Measurements from ENCODE around the gene HELB. TPM values are rescaled to one million over a fixed set of nuclear protein-coding genes. Genes with fewer than 3 reads are reported as not detected.

The HELB gene
- total RNA-seq, 1 experiment from 2014 or later: 10.7 TPM

DNA sequence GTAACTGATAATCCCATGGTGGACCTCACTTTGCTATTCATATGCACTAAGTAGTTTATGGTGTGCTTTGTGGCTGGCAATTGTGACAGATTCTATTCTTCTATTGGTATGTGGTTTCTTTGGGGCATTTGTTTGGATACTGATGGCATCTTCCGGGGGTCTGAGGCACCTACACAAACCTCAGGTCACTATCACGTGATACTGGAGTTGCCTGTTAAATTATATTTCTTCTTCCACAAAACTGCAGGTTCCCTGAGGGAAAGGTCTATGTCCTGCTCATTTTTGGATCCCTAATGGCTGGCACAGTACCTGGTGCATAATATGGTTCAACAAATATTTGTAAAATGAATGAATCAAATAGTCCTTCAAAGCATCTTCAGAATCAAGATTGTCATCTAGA lies 49.5 kb upstream of the HELB start:
- no peak overlapping the region for H2AK5ac ChIP-seq (ENCODE audit: insufficient read length, low read length)
- no peak overlapping the region for H3K4me3 Mint-ChIP-seq
- H4K91ac ChIP-seq (ENCODE audit: insufficient read length, low read depth, low read length): no peak overlapping the region
- no peak overlapping the region for H4K5ac ChIP-seq (ENCODE audit: insufficient read length, low read depth, low read length)
- H3K79me2 ChIP-seq (ENCODE audit: insufficient read depth, low read length): no peaks in the 10 kb centered on the region
- no peaks in the 10 kb centered on the region for H4K20me1 ChIP-seq (ENCODE audit: control insufficient read depth, insufficient read depth, insufficient read length)
- H3K23me2 ChIP-seq (ENCODE audit: insufficient read length, low read depth, low read length, poor library complexity, severe bottlenecking): no peaks in the 10 kb centered on the region
- no peaks in the 10 kb centered on the region for H3K27me3 ChIP-seq (ENCODE audit: insufficient read depth, low read length)
- no peaks in the 10 kb centered on the region for H3K9me3 ChIP-seq (ENCODE audit: control insufficient read depth, low read depth, low read length)
- no peak overlapping the region for H3K27ac ChIP-seq (ENCODE audit: insufficient read length, low read depth, low read length)
- H2BK12ac ChIP-seq (ENCODE audit: insufficient read length, low read depth, low read length): no peak overlapping the region
- H2AFZ ChIP-seq (ENCODE audit: low read length): no peak overlapping the region
- no peak overlapping the region for H3K23ac ChIP-seq (ENCODE audit: insufficient read length, low read depth, low read length)
- H3K18ac ChIP-seq (ENCODE audit: insufficient read length, low read depth, low read length): no peak overlapping the region
- no peak overlapping the region for H3T11ph ChIP-seq (ENCODE audit: low read length)
- H3K36me3 Mint-ChIP-seq (ENCODE audit: insufficient read depth in 1 of 3, low read depth in 3 of 3): no peaks in the 10 kb centered on the region
- DNase-seq: no peak
- H3K9me3 Mint-ChIP-seq: no peaks in the 10 kb centered on the region
- H3K79me1 ChIP-seq (ENCODE audit: insufficient read depth, low read depth, low read length, poor library complexity, severe bottlenecking): no peaks in the 10 kb centered on the region
- no peak overlapping the region for H3K4ac ChIP-seq (ENCODE audit: low read depth, low read length)
- no peak overlapping the region for H3K4me2 ChIP-seq (ENCODE audit: insufficient read depth, insufficient read length, low read length)
- no peak overlapping the region for H3K27ac Mint-ChIP-seq
- H3K4me1 Mint-ChIP-seq: peaks cover 7 to 8% of the 10 kb centered on the region in 2 experiments
- no peaks in the 10 kb centered on the region for H3K27me3 Mint-ChIP-seq (ENCODE audit: low read depth)
- no peak overlapping the region for H2BK5ac ChIP-seq (ENCODE audit: insufficient read length, low read length)
- no peak overlapping the region for H3K56ac ChIP-seq (ENCODE audit: insufficient read length, low read depth, low read length)
- no peaks in the 10 kb centered on the region for H3K4me1 ChIP-seq (ENCODE audit: insufficient read depth, low read length)
- H2BK20ac ChIP-seq (ENCODE audit: low read depth, low read length, poor library complexity, severe bottlenecking): no peak overlapping the region
- WGBS (ENCODE audit: extremely low coverage, insufficient read length, low lambda C conversion rate): no CpG with 5 or more reads among the region's 2 CpGs
- H2BK15ac ChIP-seq (ENCODE audit: low read depth, low read length): no peak overlapping the region
- TF ChIP-seq, protein P1, sequence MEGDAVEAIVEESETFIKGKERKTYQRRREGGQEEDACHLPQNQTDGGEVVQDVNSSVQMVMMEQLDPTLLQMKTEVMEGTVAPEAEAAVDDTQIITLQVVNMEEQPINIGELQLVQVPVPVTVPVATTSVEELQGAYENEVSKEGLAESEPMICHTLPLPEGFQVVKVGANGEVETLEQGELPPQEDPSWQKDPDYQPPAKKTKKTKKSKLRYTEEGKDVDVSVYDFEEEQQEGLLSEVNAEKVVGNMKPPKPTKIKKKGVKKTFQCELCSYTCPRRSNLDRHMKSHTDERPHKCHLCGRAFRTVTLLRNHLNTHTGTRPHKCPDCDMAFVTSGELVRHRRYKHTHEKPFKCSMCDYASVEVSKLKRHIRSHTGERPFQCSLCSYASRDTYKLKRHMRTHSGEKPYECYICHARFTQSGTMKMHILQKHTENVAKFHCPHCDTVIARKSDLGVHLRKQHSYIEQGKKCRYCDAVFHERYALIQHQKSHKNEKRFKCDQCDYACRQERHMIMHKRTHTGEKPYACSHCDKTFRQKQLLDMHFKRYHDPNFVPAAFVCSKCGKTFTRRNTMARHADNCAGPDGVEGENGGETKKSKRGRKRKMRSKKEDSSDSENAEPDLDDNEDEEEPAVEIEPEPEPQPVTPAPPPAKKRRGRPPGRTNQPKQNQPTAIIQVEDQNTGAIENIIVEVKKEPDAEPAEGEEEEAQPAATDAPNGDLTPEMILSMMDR (conservative IDR thresholded peaks at IDR 0.05): no peak
- no peak overlapping the region for H2BK120ac ChIP-seq (ENCODE audit: low read depth, low read length, poor library complexity, severe bottlenecking)
- H4K8ac ChIP-seq (replicated peaks; ENCODE audit: insufficient read length, low read depth, low read length): no peak overlapping the region
- H3K9ac ChIP-seq (ENCODE audit: extremely low read depth, insufficient read length, low read length): no peak overlapping the region
- H3K14ac ChIP-seq (ENCODE audit: insufficient read depth, low read length): no peak overlapping the region

Measured in H9 (cell line).